DMS53 treated with DMSO at 0.1 percent for 48 hours (cell line): Measurements from ENCODE around the gene IL12RB2.

Source experiments
- DNase-seq: peaks from one replicate; lab custom pipeline; 2025; ENCODE audit not compliant: unreplicated experiment; lab: John Stamatoyannopoulos, UW

IL12RB2 gene

GRCh38 chr1:67308136-67308535, 463 bp downstream of the IL12RB2 start:
- no peak for DNase-seq

DNA sequence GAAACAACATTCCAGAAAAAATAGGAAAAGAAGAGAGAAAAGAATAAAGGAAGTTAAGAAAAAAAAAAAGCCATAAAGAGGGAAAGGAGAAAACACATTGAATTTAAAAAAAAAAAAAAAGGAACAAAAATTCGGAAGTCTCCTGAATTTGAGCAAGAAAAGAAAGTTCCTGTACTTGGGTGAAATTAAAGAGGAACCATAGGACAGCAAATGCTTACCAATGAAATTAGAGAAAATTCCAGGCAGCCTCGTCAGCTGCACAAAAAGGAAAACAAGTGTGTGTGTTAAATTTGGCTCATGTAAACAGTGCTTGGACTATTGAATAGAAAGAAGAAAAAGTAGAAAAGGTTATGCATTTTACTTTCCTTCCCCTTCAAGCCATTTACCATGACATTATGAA, 4.9 kb downstream of the IL12RB2 start:
- DNase-seq, result no peak

DNA sequence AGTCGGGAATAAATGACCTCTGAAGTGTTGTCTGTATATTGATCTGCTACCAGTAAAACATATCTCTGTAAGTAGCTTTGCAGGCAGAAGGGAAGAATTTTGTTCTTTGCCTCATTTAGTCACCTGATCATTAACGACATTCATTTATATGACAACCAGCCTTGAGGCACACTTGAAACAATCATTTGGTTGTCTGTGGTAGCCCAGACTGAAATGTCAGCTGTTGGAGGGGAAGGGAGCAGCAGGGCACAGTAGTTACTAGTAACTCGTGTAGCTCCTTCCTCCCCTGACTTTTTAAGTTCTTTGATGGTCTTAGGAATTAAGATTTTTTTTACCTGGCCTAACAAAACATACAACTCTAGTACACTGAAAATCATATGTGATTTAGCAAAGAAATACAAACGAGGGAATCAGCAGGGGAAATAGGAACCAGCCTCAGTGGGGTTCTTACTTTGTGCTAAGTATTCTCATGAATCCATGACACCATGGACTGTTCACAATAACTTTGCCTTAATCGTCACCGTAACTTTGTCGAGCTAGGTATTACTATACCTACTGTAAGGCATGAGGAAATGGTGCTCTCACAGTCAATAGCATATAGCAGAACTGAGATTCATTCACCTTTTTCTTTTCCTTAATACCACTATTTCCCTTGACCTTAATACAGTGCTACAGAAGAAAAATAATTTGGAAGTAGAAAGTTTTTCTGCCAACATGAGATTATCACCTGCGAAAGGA, 6.4 kb downstream of the IL12RB2 start:
- DNase-seq, result no peak

GRCh38 chr1:67314696-67315095, 7.0 kb downstream of the IL12RB2 start:
- DNase-seq, result peak; percentile 76

DNA sequence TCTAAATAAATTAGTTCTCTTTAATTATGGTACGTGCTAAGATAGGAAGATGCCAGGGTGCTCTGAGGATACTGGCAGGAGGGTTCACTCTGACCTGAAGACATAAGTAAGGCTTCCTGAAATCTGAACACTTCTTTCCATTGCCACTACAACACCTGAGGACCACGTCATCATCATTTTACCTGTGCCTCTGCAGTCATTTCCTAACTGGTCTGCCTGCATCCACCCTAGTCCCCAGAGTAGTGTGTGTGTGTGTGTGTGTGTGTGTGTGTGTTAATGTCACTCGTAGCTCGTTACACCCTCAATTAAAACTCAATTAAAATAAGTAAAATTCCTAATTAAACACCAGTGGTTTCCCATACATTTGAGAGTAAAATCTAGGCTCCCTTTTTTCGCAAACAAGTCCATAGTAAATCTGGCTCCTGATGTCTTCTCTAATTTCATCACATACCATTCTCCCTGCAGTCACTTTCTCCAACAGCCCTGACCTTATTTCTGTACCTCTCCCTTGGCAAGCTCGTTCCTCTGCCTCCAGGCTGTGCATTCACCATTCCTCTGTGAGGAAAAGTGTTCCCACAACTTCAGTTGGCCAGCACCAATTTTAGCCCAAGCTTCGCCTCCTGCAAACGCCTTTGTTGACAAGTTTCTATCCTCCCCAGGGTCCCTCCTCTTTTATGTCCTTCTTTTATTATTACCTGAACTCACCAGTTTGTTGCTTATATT, 8.7 kb downstream of the IL12RB2 start:
- no peak for DNase-seq

DNA sequence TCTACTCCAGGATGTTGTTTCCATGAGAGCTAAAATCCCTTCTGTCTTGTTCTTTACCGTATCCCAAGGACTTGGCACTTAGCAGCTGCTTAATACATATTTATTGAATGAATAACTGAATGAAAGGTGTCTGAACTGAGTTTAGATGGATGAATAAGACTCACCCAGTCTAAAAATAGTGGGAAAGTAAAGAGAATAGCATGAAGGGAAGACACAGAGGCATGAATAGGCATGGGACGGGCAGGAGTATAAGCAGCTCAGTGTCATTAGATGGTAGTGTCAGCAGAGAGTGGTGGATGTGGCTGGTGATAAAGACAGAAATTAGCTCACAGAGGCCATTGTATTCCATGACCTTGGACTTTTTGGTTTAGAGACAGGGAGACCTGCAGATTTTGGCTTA, 9.2 kb downstream of the IL12RB2 start:
- no peak for DNase-seq

- DNase-seq, result no peak
Measured at GRCh38 chr1:67317803-67318202, 10.1 kb downstream of the IL12RB2 start.

DNA sequence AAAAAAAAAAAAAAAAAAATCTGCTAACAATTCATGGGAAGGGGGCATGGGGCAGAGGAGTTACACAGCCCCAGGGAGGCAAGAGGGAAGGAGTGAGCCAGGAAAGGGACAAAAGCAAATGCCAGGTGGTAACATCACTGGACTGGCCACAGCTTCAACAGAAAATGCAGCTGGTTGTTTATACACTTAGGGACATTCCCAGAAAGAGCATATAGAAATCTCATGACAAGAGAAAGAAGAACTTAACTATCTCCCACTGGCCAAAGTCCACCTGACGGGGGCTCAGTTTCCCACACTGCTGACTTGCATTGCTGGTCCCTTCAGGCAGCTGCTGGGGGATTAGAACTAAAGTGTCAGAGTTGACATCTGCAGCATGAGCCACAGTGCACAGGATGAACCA, 14.8 kb downstream of the IL12RB2 start:
- no peak for DNase-seq

DNA sequence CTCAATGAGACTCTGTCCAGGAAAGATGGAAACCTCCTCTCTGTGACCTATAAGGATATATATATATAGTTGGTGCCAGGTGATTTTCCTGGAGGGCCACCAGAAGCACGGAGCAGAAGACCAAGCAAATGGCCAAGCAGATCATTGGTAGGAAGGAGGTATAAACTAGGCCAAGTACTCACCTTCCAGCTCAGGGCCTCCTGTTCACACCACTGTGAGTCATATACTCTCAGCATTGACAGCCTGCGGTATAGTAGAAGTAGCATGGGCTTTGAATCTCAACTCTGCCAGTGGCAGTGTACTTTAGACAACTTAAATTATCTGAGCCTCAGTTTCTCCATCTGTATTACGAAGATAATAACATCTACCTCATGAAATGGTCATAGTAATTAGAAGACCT, 15.4 kb downstream of the IL12RB2 start:
- no peak for DNase-seq

DNA sequence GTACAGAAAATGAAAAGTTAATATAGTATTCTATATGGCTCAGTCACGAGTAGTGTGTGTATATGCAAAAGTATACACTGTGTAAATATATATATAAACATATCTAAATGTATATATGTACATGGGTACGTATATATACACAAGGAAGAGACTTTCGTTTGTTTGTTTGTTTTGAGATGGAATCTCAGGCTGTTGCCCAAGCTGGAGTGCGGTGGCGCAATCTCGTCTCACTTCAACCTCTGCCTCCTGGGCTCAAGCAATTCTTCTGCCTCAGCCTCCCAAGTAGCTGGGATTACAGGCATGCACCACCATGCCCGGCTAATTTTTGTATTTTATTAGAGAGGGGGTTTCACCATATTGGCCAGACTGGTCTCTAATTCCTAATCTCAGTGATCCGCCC, 16.4 kb downstream of the IL12RB2 start:
- DNase-seq, result no peak

GRCh38 chr1:67327864-67328466, 20.3 kb downstream of the IL12RB2 start:
- DNase-seq, result no peak

GRCh38 chr1:67332653-67333529, 25.2 kb downstream of the IL12RB2 start:
- no peak for DNase-seq

GRCh38 chr1:67333603-67334002, 25.9 kb downstream of the IL12RB2 start:
- no peak for DNase-seq

GRCh38 chr1:67335411-67335810, 27.7 kb downstream of the IL12RB2 start:
- no peak for DNase-seq

GRCh38 chr1:67336157-67336556, 28.5 kb downstream of the IL12RB2 start:
- DNase-seq, result no peak

DNA sequence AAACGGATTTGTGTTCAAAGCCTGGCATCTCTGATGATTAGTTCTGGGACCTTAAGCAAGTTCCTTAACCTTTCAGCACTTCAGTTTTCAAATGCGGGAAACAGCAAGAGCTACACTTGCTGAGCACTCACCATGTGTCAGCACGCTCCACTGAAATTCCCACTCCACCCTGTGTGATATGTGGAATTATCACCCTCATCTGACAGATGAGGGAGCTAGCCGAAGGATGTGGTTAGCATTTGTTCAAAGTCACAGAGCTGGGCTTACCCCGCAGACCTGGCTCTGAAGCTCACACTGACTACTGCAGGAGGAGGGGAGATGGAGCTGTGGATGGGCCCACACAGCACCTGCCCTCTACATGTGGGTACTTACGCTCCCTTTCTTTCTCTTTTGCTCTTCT, 29.1 kb downstream of the IL12RB2 start:
- no peak for DNase-seq

DNA sequence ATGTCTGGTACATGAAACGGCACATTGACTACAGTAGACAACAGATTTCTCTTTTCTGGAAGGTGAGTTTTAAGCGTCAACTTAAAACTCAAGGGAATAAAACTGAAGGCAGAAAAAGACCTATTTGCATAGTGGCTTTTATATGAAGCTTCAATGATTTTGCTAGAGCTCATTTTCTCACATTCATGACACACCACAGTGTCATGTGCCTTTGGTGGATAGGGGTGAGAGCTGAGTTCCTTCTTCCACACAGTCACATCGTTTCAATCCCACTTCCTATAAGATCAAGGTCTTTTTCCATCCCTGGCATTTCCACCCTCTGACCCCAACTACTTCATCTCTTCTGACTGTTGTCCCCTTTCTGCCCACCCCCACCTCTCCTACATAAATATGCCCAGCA, 31.0 kb downstream of the IL12RB2 start:
- no peak for DNase-seq

- DNase-seq, result peak; percentile 80
Measured at GRCh38 chr1:67339623-67340343, 32.1 kb downstream of the IL12RB2 start.

- no peak for DNase-seq
Measured at GRCh38 chr1:67342076-67342890, 34.6 kb downstream of the IL12RB2 start.

- DNase-seq, result no peak
Measured at GRCh38 chr1:67345556-67345955, 37.9 kb downstream of the IL12RB2 start.
